Fibroblast of lung (primary cell): ENCODE measurements around the gene ATP8A2. TPM values are rescaled to one million over a fixed set of nuclear protein-coding genes. Genes with fewer than 3 reads are reported as not detected.

Experiments
- DNase-seq, 2 donors: peaks; one replicate each; pipeline versions ENCODE4 v3.0.0 to v3.0.0-alpha.2; 2010; ENCODE audit warnings: low read depth in 2 of 2
- H2AFZ ChIP-seq: 2 replicates; pipeline ENCODE4 v1.5.1; 2012; ENCODE audit warnings: low read length, control low read depth, inconsistent platforms
- H3K27ac ChIP-seq: 2 replicates; pipeline ENCODE4 v1.5.1; 2011; ENCODE audit warnings: low read length, control low read depth; ENCODE audit not compliant: insufficient read depth
- H3K27me3 ChIP-seq: 2 replicates; pipeline ENCODE4 v1.5.1; 2011; ENCODE audit warnings: mild to moderate bottlenecking, low read length; ENCODE audit not compliant: control insufficient read depth, insufficient read depth
- H3K36me3 ChIP-seq: 2 replicates; pipeline ENCODE4 v1.5.1; 2011; ENCODE audit warnings: low read length; ENCODE audit not compliant: control insufficient read depth, insufficient read depth
- H3K4me1 ChIP-seq: 2 replicates; pipeline ENCODE4 v1.5.1; 2011; ENCODE audit warnings: low read length; ENCODE audit not compliant: control insufficient read depth, insufficient read depth; ENCODE audit errors: extremely low read depth
- H3K4me2 ChIP-seq: 2 replicates; pipeline ENCODE4 v1.5.1; 2011; ENCODE audit warnings: low read length, control low read depth; ENCODE audit not compliant: insufficient read depth; ENCODE audit errors: extremely low read depth
- H3K4me3 ChIP-seq, 4 experiments: fragments of 200-600 bp in 1 of 4; sonication (generic) in 1 of 4; replicated peaks in 1 of 4; 2 replicates each; pipeline ENCODE4 v1.5.1; 2011 to 2016; ENCODE audit warnings: low read length in 4 of 4, low read depth in 3 of 4, mild to moderate bottlenecking in 3 of 4, control low read depth in 2 of 4, inconsistent platforms in 1 of 4, mixed read lengths in 1 of 4; ENCODE audit not compliant: insufficient read depth in 1 of 4; ENCODE audit errors: control extremely low read depth in 1 of 4
- H3K79me2 ChIP-seq: 2 replicates; pipeline ENCODE4 v1.5.1; 2012; ENCODE audit warnings: mild to moderate bottlenecking, low read length, inconsistent platforms; ENCODE audit not compliant: control insufficient read depth, insufficient read depth
- H3K9ac ChIP-seq: 2 replicates; pipeline ENCODE4 v1.5.1; 2011; ENCODE audit warnings: mild to moderate bottlenecking, low read length, control low read depth; ENCODE audit not compliant: insufficient read depth
- H3K9me3 ChIP-seq: 2 replicates; pipeline ENCODE4 v1.5.1; 2012; ENCODE audit warnings: low read depth, low read length; ENCODE audit not compliant: control insufficient read depth, insufficient read depth
- H4K20me1 ChIP-seq: 2 replicates; pipeline ENCODE4 v1.5.1; 2011; ENCODE audit warnings: low read length; ENCODE audit not compliant: control insufficient read depth, insufficient read depth; ENCODE audit errors: extremely low read depth
- EZH2 ChIP-seq: IDR thresholded peaks from 2 replicates; pipeline ENCODE4 v1.5.1; 2012; ENCODE audit warnings: low read length, control low read depth, mild to moderate bottlenecking; ENCODE audit errors: missing control alignments
- polyA plus RNA-seq, 2 donors: library from polyadenylated mRNA; depleted of rRNA in 1 of 2; stranded (reverse) in 1 of 2; unstranded in 1 of 2; fragments of >200 nt; gene quantifications; 2 replicates each; pipeline ENCODE4 v1.2.1, GENCODE V29; 2011 to 2012; ENCODE audit warnings: missing spikeins in 1 of 2
- total RNA-seq: library from RNA; depleted of rRNA; stranded (reverse); fragments of >200 nt; gene quantifications from 2 replicates; pipeline ENCODE4 v1.2.1, GENCODE V29; 2014
- TF ChIP-seq, protein P1 (sequence below), 2 donors: IDR thresholded peaks in 1 of 2; conservative IDR thresholded peaks in 1 of 2; 1 replicate in 1 of 2; 2 replicates in 1 of 2; pipeline ENCODE4 v1.5.1; 2011 to 2012; ENCODE audit warnings: low read length in 2 of 2, control low read depth in 1 of 2, inconsistent platforms in 1 of 2, low read depth in 1 of 2, mild to moderate bottlenecking in 1 of 2

Gene ATP8A2
- total and polyA plus RNA-seq, 2 donors (not counting 1 experiment from before 2014, with no cell fraction given) = under 0.01 to 0.01 TPM

DNA sequence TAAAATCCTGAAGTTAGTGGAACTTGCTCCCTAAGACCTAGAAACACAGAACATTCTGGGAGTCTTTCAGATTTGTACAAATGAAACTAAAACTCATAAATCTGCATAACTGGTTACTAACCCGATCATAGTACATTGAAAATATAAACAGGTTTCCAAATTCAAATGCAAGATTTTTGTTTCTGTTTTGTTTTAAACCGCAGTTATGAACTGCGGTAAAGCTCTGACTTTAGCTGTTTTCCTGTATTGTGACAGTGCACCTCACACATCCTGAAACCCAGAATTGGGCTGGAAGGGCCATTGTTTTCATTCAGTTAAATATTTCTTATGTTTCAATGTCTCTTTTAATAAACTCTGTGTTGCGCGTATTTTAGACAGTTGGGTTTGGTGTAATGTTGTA is 475.4 kb downstream of the ATP8A2 start:
- no peak for DNase-seq
- Histone ChIP-seq H3K4me1 (no peaks in the 10 kb centered on the region), H3K27ac (no peak overlapping the region), H3K79me2 (no peaks in the 10 kb centered on the region), H4K20me1 (no peaks in the 10 kb centered on the region), H3K4me3 (no peak overlapping the region), H3K9me3 (no peaks in the 10 kb centered on the region), H2AFZ (no peak overlapping the region), H3K4me2 (no peak overlapping the region), H3K36me3 (no peaks in the 10 kb centered on the region), H3K9ac (no peak overlapping the region), H3K27me3 (no peaks in the 10 kb centered on the region)
- TF ChIP-seq, protein P1, sequence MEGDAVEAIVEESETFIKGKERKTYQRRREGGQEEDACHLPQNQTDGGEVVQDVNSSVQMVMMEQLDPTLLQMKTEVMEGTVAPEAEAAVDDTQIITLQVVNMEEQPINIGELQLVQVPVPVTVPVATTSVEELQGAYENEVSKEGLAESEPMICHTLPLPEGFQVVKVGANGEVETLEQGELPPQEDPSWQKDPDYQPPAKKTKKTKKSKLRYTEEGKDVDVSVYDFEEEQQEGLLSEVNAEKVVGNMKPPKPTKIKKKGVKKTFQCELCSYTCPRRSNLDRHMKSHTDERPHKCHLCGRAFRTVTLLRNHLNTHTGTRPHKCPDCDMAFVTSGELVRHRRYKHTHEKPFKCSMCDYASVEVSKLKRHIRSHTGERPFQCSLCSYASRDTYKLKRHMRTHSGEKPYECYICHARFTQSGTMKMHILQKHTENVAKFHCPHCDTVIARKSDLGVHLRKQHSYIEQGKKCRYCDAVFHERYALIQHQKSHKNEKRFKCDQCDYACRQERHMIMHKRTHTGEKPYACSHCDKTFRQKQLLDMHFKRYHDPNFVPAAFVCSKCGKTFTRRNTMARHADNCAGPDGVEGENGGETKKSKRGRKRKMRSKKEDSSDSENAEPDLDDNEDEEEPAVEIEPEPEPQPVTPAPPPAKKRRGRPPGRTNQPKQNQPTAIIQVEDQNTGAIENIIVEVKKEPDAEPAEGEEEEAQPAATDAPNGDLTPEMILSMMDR (conservative IDR thresholded peaks at IDR 0.05 in 1 of 2, IDR thresholded peaks at IDR 0.05 in 1 of 2; ENCODE audit: low read depth in 1 of 2, low read length in 2 of 2) = no peak
- TF ChIP-seq EZH2 = no peak

DNA sequence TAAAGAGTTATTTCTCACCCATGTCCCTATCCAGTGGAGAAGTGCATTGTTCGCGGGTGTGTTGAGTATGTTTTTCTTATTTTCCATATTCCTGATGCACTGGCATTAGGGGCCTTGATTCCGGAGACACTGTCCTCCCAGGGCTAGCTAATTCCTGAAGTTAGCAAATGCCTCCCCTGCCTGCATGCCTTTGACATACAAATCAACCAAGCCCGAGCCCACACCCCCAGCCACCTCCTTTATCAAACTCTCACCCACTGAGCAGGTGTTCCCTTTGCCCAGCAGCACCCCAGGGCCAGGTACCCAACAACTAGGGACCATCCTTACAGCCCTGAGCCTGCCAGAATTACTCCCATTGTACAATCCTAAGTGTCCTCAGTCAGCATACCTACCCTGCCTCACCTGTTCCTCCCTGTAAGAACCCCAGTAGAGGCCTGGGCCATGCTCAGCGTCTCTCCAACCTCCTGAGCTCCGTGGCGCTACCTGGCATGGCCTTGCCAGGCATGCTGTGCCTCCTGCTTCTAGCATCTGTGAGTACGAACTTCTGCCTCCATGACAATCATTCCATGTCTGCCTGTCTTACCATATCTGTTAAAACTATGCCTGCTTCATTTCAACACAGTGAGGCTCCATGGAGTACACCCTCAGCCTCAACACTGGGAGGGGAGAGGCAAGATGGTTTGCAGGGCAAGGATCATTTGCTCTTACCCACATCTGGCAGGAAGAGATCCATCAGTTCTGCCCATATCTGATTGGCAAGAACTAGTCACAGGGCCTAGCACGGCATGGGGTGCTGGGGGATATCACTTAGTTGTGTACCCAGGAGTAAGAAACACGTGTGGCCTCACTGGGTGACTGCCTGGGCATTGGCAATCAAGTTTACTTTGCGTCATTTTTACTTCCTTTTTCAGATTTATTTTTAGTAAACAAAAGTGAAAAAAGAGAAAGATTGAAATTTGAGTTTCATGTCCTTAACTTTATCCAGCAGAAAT is 476.2 kb downstream of the ATP8A2 start:
- H3K9me3 ChIP-seq = no peaks in the 10 kb centered on the region
- TF ChIP-seq, protein P1 (conservative IDR thresholded peaks at IDR 0.05 in 1 of 2, IDR thresholded peaks at IDR 0.05 in 1 of 2; ENCODE audit: low read depth in 1 of 2, low read length in 2 of 2) = no peak
- TF ChIP-seq EZH2 = no peak
- no peaks in the 10 kb centered on the region for H4K20me1 ChIP-seq
- H3K4me2 ChIP-seq = no peak overlapping the region
- no peak overlapping the region for H2AFZ ChIP-seq
- H3K9ac ChIP-seq = no peak overlapping the region
- H3K27me3 ChIP-seq = no peaks in the 10 kb centered on the region
- no peaks in the 10 kb centered on the region for H3K4me1 ChIP-seq
- no peaks in the 10 kb centered on the region for H3K79me2 ChIP-seq
- H3K4me3 ChIP-seq = no peak overlapping the region
- peak in 1 of 2 donors; percentile 1 for DNase-seq
- H3K36me3 ChIP-seq = no peaks in the 10 kb centered on the region
- H3K27ac ChIP-seq = no peak overlapping the region

DNA sequence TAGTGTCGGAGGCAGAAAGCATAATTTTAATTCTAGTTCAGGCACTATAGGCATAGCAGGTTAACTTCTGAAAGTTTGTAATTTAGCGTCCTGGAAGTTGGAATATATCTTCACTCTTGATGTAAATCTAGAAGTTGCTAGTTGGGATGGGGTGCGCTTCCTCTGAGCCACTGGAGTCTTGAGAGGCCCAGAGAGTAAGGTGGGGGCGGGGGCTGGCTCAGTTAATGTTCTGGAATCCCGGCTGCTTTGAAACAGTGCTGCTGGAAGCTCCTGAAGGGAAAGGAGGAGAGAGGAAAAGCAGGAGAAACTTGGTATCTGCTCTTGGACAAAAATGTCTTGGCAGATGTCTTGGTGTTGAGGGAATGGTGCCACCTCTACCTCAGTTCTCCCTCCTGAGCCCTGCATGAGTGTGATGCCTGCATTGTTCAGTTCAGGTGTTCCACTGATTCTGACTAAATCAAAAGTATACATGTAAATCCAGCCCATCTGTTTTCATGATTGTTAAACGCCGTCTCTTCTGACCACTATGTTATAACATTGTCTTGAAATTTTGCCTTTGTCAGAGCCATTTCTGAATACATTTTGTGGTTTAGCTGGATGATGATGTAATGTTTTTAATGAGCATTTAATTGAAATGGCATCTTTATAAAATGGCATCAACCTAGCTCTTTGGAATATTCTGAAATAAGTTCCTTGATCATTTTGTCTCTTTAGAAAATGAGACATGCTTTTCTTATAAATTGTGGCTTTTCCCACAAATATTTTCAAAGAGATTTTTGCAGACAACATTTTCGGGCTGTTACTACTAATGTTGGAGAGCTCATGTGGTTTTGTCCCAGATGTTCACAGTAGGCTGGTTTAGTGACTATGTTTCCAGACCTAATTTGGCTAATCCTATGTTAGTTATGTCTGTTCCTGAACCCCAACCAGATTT is 477.3 kb downstream of the ATP8A2 start:
- Histone ChIP-seq H3K79me2 (no peaks in the 10 kb centered on the region), H3K9ac (no peak overlapping the region), H2AFZ (no peak overlapping the region), H3K36me3 (no peaks in the 10 kb centered on the region), H4K20me1 (no peaks in the 10 kb centered on the region), H3K27me3 (no peaks in the 10 kb centered on the region), H3K4me1 (no peaks in the 10 kb centered on the region), H3K27ac (no peak overlapping the region), H3K9me3 (no peaks in the 10 kb centered on the region), H3K4me2 (no peak overlapping the region), H3K4me3 (no peak overlapping the region)
- TF ChIP-seq, protein P1 (conservative IDR thresholded peaks at IDR 0.05 in 1 of 2, IDR thresholded peaks at IDR 0.05 in 1 of 2; ENCODE audit: low read depth in 1 of 2, low read length in 2 of 2) = no peak
- peak in 1 of 2 donors; percentile 73 for DNase-seq
